Uterus (tissue), 4 donors: Measurements from ENCODE around the gene ATXN7L1. TPM values are rescaled to one million over a fixed set of nuclear protein-coding genes. Genes with fewer than 3 reads are reported as not detected.

Source experiments
- DNase-seq, 2 donors: peaks; one replicate each; pipeline ENCODE4 v3.0.0-alpha.2; 2019 to 2020
- H3K27ac ChIP-seq, 2 donors: fragments of 200-600 bp; sonication (generic); 1 replicate in 1 of 2; 2 replicates in 1 of 2; pipeline ENCODE4 v1.5.1; 2016 to 2018
- H3K27me3 ChIP-seq, 2 donors: fragments of 200-600 bp; sonication (generic); one replicate each; pipeline ENCODE4 v1.5.1; 2018 to 2019; ENCODE audit warnings: control low read depth in 1 of 2
- H3K36me3 ChIP-seq, 2 donors: fragments of 200-600 bp; sonication (generic); one replicate each; pipeline ENCODE4 v1.5.1; 2019; ENCODE audit warnings: control low read depth in 1 of 2
- H3K4me1 ChIP-seq, 2 donors: fragments of 200-600 bp; sonication (generic); one replicate each; pipeline ENCODE4 v1.5.1; 2018 to 2019; ENCODE audit warnings: control low read depth in 1 of 2
- H3K4me3 ChIP-seq, 2 donors: fragments of 200-600 bp; sonication (generic); 1 replicate in 1 of 2; 2 replicates in 1 of 2; pipeline ENCODE4 v1.5.1; 2018 to 2019; ENCODE audit warnings: mild to moderate bottlenecking in 1 of 2
- H3K9me3 ChIP-seq, 2 donors: fragments of 200-600 bp; sonication (generic); one replicate each; pipeline ENCODE4 v1.5.1; 2019; ENCODE audit warnings: control low read depth in 1 of 2
- POLR2A ChIP-seq, 2 donors: fragments of 450-650 bp; IDR thresholded peaks; one replicate each; pipeline ENCODE4 v1.6.1; 2016; ENCODE audit warnings: antibody characterized with exemption in 2 of 2, mild to moderate bottlenecking in 1 of 2, moderate library complexity in 1 of 2
- intact Hi-C: fragments of 100-400 bp; cut with DNase I; formaldehyde crosslinking; loops from one replicate; pipeline ENCODE4 v1.15.1; 2023; ENCODE audit warnings: low total_unique reads
- total RNA-seq, 4 donors: library from RNA; depleted of rRNA in 3 of 4; stranded (reverse); fragments of >200 nt in 3 of 4; gene quantifications; one replicate each; pipeline versions ENCODE4 v1.1.0 to v1.2.4, GENCODE V29; 2014 to 2023
- TF ChIP-seq, protein P1 (sequence below), 4 experiments: fragments of 200-600 bp in 2 of 4; fragments of 450-650 bp in 2 of 4; sonication (generic) in 2 of 4; IDR thresholded peaks; one replicate each; pipeline ENCODE4 v1.5.1; 2016 to 2019; ENCODE audit warnings: antibody characterized with exemption in 4 of 4, mild to moderate bottlenecking in 2 of 4, moderate library complexity in 1 of 4
- donor health status: DM: yes; HTN: yes; CAD: no.

ATXN7L1 gene
- total RNA-seq, 4 donors from 2014 or later, result 4.4 to 22.4 (median 11.0) TPM

- H3K27ac ChIP-seq, result no peak overlapping the region
- TF ChIP-seq, protein P1, sequence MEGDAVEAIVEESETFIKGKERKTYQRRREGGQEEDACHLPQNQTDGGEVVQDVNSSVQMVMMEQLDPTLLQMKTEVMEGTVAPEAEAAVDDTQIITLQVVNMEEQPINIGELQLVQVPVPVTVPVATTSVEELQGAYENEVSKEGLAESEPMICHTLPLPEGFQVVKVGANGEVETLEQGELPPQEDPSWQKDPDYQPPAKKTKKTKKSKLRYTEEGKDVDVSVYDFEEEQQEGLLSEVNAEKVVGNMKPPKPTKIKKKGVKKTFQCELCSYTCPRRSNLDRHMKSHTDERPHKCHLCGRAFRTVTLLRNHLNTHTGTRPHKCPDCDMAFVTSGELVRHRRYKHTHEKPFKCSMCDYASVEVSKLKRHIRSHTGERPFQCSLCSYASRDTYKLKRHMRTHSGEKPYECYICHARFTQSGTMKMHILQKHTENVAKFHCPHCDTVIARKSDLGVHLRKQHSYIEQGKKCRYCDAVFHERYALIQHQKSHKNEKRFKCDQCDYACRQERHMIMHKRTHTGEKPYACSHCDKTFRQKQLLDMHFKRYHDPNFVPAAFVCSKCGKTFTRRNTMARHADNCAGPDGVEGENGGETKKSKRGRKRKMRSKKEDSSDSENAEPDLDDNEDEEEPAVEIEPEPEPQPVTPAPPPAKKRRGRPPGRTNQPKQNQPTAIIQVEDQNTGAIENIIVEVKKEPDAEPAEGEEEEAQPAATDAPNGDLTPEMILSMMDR (IDR thresholded peaks at IDR 0.05), result no peak
- no peak for TF ChIP-seq POLR2A (IDR thresholded peaks at IDR 0.05)
- intact Hi-C loops, result no loop called here
- H3K4me1 ChIP-seq, result no peaks in the 10 kb centered on the region
- no peak overlapping the region for H3K4me3 ChIP-seq
- H3K9me3 ChIP-seq, result no peaks in the 10 kb centered on the region
- no peak for DNase-seq
- H3K36me3 ChIP-seq, result no peaks in the 10 kb centered on the region
- no peaks in the 10 kb centered on the region for H3K27me3 ChIP-seq
These were observed 123.6 kb downstream of the ATXN7L1 start for GRCh38 chr7:105752671-105753275.

- H3K9me3 ChIP-seq, result no peaks in the 10 kb centered on the region
- H3K27ac ChIP-seq, result no peak overlapping the region
- no peaks in the 10 kb centered on the region for H3K36me3 ChIP-seq
- TF ChIP-seq POLR2A (IDR thresholded peaks at IDR 0.05), result no peak
- TF ChIP-seq, protein P1 (IDR thresholded peaks at IDR 0.05), result no peak
- DNase-seq, result no peak
- H3K4me1 ChIP-seq, result no peaks in the 10 kb centered on the region
- H3K4me3 ChIP-seq, result no peak overlapping the region
- no peaks in the 10 kb centered on the region for H3K27me3 ChIP-seq
- intact Hi-C loops, result no loop called here
These were observed 125.3 kb downstream of the ATXN7L1 start for GRCh38 chr7:105751054-105751453.

DNA sequence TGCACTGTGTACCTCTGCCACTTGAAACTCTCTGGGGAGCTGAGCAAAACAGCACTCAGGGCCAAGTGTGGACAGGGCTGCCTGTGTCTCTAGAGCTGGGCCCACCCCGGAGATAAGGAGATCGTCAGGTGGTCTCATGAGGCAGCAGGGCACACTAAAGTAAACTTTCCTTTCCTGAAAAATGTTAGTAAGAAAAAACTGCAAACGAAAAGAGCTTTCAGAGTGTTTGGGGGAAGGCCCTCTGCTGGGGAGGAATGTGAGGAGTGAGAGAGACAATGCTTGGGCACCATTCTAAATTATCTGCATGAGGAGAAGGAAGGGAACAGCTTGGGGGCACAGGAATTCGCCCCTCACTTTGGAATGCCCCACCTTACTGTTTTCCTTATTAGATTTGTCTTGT is 127.7 kb downstream of the ATXN7L1 start:
- no peaks in the 10 kb centered on the region for H3K9me3 ChIP-seq
- TF ChIP-seq, protein P1 (IDR thresholded peaks at IDR 0.05), result no peak
- TF ChIP-seq POLR2A (IDR thresholded peaks at IDR 0.05), result no peak
- no peak overlapping the region for H3K4me3 ChIP-seq
- DNase-seq, result no peak
- H3K27me3 ChIP-seq, result no peaks in the 10 kb centered on the region
- intact Hi-C loops, result no loop called here
- H3K4me1 ChIP-seq, result no peaks in the 10 kb centered on the region
- no peak overlapping the region for H3K27ac ChIP-seq
- H3K36me3 ChIP-seq, result no peaks in the 10 kb centered on the region

- H3K27ac ChIP-seq, result no peak overlapping the region
- TF ChIP-seq, protein P1 (IDR thresholded peaks at IDR 0.05), result no peak
- H3K9me3 ChIP-seq, result no peaks in the 10 kb centered on the region
- intact Hi-C loops, result no loop called here
- no peak for DNase-seq
- H3K27me3 ChIP-seq, result no peaks in the 10 kb centered on the region
- H3K4me1 ChIP-seq, result no peaks in the 10 kb centered on the region
- H3K36me3 ChIP-seq, result no peaks in the 10 kb centered on the region
- no peak overlapping the region for H3K4me3 ChIP-seq
These were observed 130.6 kb downstream of the ATXN7L1 start for GRCh38 chr7:105745681-105746330.

DNA sequence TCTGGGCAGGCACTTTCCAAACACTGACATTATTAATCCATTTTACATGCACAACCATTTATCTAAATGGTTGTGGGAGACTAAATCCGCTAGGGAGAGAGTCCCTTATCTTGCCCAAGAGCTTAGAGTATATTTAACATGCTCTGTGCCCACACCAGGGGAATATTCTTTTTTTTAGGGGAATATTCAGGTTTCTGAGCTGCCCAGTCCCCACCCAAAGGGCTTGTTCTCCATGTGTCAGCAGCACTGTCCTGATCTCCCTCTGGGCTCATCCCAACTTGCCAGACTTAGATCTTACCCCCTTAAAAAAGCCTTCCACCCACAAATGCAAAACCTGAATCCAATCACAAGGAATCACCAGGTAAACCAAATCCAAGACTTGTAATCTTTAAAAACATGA is 132.1 kb downstream of the ATXN7L1 start:
- intact Hi-C loops, result no loop called here
- H3K9me3 ChIP-seq, result no peaks in the 10 kb centered on the region
- no peaks in the 10 kb centered on the region for H3K27me3 ChIP-seq
- no peak for DNase-seq
- no peaks in the 10 kb centered on the region for H3K36me3 ChIP-seq
- no peak for TF ChIP-seq POLR2A (IDR thresholded peaks at IDR 0.05)
- TF ChIP-seq, protein P1 (IDR thresholded peaks at IDR 0.05), result no peak
- H3K27ac ChIP-seq, result no peak overlapping the region
- H3K4me1 ChIP-seq, result no peaks in the 10 kb centered on the region
- no peak overlapping the region for H3K4me3 ChIP-seq
